Erythroblast (primary cell): ENCODE data around the gene SLC39A11.
"Not testable (repeated sequence)": the region's sequence is repeated elsewhere in the genome, so short reads cannot be mapped to it uniquely, and the experiment has no call there.

Source experiments
- DNase-seq, 2 experiments: peaks; one replicate each; lab custom pipeline; 2025; lab: John Stamatoyannopoulos, UW
- GATA1 ChIP-seq: IDR thresholded peaks from 2 replicates; pipeline ENCODE4 v1.6.1; 2011; ENCODE audit warnings: low read depth, mild to moderate bottlenecking, control low read depth, low read length, moderate library complexity
- POLR2A ChIP-seq: IDR thresholded peaks from 2 replicates; pipeline ENCODE4 v1.6.1; 2011; ENCODE audit warnings: mild to moderate bottlenecking, low read length

SLC39A11 gene

GRCh38 chr17:72852277-72852938 is 240.1 kb downstream of the SLC39A11 start:
- TF ChIP-seq POLR2A (no peak), GATA1 (no peak)
- no peak for DNase-seq

GRCh38 chr17:72850410-72851118 is 241.9 kb downstream of the SLC39A11 start:
- no peak for TF ChIP-seq POLR2A
- no peak for TF ChIP-seq GATA1

DNA sequence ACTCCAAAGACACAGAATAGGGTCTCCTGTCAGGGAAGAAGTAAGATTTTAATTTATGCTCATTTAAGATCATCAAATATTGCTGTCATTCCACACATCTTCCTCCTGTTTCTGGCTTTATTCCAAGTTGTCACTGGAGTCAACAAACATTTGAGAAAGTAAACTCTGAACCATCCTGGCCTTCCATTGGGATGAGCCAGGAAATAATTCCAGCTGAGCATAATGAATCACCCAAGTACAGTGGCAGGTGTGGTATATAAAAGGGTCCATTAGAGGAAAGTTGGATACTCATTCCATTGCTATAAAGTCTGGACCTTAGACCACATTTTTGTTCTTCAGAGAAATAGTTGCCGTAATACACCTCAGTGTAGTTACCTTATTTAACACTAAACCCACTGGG is 246.1 kb downstream of the SLC39A11 start:
- TF ChIP-seq POLR2A (no peak), GATA1 (no peak)

More at GRCh38 chr17:72850410-72851118, 241.9 kb downstream of the SLC39A11 start:
- DNase-seq = no peak

GRCh38 chr17:72843591-72843990 is 248.9 kb downstream of the SLC39A11 start:
- TF ChIP-seq POLR2A = no peak
- no peak for TF ChIP-seq GATA1

More for the DNA sequence above, 246.1 kb downstream of the SLC39A11 start:
- no peak for DNase-seq

GRCh38 chr17:72840019-72840418 is 252.5 kb downstream of the SLC39A11 start:
- DNase-seq = no peak
- no peak for TF ChIP-seq POLR2A
- TF ChIP-seq GATA1 = no peak

More at GRCh38 chr17:72843591-72843990, 248.9 kb downstream of the SLC39A11 start:
- DNase-seq = no peak

DNA sequence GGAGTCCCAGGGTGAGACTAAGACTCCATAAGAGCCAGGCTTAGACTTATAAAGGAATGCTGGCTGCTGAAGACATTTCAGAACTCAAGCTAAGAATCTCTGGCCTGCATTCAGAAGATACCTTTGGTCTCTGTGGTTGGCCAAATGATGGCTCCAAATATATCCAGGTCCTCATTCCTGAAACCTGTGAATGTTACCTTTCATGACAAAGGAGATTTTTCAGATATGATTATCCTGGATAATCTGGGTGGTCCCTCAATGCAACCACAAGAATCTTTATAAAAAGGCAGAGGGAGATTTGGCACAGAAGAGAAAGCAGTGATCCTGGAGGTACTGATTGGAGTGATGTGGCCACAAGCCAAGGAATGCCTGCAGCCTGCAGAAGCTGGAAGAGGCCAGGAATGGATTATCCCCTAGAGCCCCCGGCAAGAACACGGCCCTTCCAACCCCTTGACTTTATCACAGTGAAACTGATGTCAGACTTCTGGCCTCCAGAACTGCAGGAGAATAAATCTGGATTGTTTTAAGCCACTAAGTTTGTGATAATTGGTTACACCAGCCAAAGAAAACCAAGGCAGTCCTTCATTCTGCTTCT is 253.3 kb downstream of the SLC39A11 start:
- no peak for TF ChIP-seq POLR2A
- DNase-seq = no peak

- no peak for TF ChIP-seq POLR2A
- no peak for TF ChIP-seq GATA1
- no peak for DNase-seq
Observed at GRCh38 chr17:72838581-72838980, 253.9 kb downstream of the SLC39A11 start.

GRCh38 chr17:72838068-72838467 is 254.4 kb downstream of the SLC39A11 start:
- DNase-seq = no peak
- TF ChIP-seq GATA1 (no peak), POLR2A (no peak)

- TF ChIP-seq POLR2A = no peak
- DNase-seq = no peak
Observed at GRCh38 chr17:72837335-72837734, 255.2 kb downstream of the SLC39A11 start.

DNA sequence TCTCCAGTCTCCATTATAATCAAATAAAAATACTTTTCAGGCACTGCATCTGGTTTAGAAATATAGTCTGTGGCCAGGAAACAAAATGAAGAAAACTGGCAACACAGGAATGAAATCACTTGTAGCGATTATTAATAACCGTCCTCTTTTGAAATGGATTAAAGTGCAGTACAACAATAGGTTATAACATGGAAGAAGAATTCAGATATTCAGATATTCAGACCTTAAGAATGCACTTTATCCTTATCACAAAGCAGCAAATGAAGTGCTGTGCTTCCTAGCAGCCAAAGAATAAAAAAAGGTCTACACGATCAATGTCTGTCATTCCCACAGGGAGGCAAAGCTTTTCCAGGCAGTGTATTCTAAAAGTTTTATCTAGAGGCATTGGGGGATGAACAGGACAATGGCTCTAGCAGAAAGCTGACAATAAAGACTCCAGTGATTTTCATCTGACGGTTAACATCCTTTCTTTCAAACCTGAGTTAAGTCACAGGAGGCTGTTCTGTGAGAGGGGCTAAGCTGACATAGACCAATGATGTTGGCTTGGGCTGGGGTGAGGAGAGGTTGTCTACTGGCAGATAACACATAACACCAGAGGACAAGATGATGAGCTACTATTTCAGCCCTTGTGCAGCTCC is 259.2 kb downstream of the SLC39A11 start:
- DNase-seq = no peak
- TF ChIP-seq POLR2A (no peak), GATA1 (no peak)

GRCh38 chr17:72832306-72832705 is 260.2 kb downstream of the SLC39A11 start:
- DNase-seq = no peak
- TF ChIP-seq POLR2A (no peak), GATA1 (no peak)

DNA sequence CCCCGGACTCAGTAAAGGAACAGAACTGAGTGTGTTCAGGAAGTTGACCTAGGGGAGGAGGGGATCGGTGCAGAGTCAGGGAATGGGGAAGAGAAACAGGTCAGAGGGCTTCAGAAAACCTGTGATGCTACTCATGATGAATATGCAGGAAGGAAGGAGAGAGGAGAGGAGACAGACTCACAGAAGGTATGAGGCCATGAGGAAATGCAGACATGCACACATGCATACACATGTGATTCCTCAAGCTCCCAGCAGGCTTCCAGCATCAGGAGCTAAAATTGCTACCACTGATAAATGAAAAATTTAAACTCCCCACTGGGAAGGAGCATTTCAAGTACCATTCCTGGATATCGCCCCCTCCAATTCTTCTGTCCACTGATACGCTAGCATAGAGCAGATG is 262.6 kb downstream of the SLC39A11 start:
- no peak for DNase-seq
- TF ChIP-seq GATA1 (no peak), POLR2A (no peak)

DNA sequence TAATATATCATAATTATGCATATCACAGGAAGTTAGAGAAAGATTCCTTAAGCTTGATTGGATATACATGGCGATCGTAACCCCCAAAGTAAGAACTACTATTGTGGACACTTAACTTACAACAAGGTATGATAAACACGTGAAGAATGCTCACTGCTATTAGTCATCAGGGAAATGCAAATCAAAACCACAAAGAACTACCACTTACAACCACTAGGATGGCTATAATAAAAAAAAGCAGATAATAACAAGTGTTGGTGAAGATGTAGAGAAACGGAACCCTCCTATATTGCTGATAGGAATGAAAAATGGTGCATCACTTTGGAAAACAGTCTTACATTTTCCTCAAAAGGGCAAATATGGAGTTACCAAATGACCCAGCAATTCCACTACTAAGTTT is 265.9 kb downstream of the SLC39A11 start:
- no peak for DNase-seq
- TF ChIP-seq POLR2A (no peak), GATA1 (no peak)

GRCh38 chr17:72826059-72826458 is 266.4 kb downstream of the SLC39A11 start:
- not testable (repeated sequence) for DNase-seq

DNA sequence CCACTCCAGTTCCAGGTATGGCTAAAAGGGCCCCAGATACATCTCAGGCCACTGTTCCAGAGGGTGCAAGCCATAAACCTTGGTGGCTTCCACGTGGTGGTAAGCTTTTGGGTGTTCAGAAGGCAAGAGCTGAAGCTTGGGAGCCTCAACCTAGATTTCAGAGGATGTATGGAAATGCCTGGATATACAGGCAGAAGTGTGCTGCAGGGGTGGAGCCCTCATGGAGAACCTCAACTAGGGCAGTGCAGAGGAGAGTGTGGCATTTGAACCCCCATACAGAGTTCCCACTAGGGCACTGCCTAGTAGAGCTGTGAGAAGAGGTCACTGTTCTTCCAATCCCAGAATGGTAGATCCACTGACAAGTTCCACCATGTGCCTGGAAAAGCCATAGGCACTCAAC is 267.3 kb downstream of the SLC39A11 start:
- no peak for DNase-seq
- TF ChIP-seq POLR2A (no peak), GATA1 (no peak)

DNA sequence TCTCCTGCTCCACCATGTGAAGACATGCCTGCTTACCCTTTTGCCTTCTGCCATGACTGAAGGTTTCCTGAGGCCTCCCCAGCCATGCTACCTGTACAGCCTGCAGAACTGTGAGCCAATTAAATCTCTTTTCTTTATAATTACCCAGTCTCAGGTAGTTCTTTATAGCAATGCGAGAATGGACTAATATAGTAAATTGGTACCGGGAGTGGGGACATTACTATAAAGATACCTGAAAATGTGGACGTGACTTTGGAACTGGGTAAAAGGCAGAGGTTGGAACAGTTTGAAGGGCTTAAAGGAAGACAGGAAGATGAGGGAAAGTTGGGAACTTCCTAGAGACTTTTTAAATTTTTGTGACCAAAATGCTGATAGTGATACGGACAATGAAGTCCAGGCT is 268.2 kb downstream of the SLC39A11 start:
- DNase-seq = not testable (repeated sequence)
